CD4-positive, alpha-beta T cell (primary cell): ENCODE data around the gene OGFOD2. TPM values are rescaled to one million over a fixed set of nuclear protein-coding genes. Genes with fewer than 3 reads are reported as not detected.
"Not testable (repeated sequence)": the region's sequence is repeated elsewhere in the genome, so short reads cannot be mapped to it uniquely, and the experiment has no call there.

Experiments used
- ATAC-seq: fragments of 200-7000 bp; cut with Tn5 transposase; one replicate; pipeline ENCODE4 v1.10.0; 2022; ENCODE audit warnings: mild to moderate bottlenecking; ENCODE audit not compliant: poor library complexity
- CTCF ChIA-PET: fragments of 350-600 bp; sonication (Branson Sonifier 250); formaldehyde crosslinking; loops from one replicate; lab custom pipeline; 2021; ENCODE audit warnings: antibody characterized with exemption, inconsistent platforms; lab: Charles Lee
- POLR2A ChIA-PET: fragments of 350-600 bp; sonication (Branson Sonifier 250); formaldehyde crosslinking; loops from one replicate; lab custom pipeline; 2021; ENCODE audit warnings: antibody characterized with exemption, inconsistent platforms; lab: Charles Lee
- DNase-seq, 14 experiments: peaks; one replicate each; pipeline ENCODE4 v3.0.0-alpha.2; 2013 to 2020; ENCODE audit warnings: mixed read lengths in 2 of 14
- H3K27ac ChIP-seq, 2 donors: one replicate each; pipeline versions ENCODE4 v1.5.1 to v1.7.0; 2013; ENCODE audit warnings: low read length in 2 of 2, low read depth in 1 of 2, mild to moderate bottlenecking in 1 of 2
- H3K27me3 ChIP-seq, 2 experiments: 1 replicate in 1 of 2; 2 replicates in 1 of 2; pipeline versions ENCODE4 v1.6.1 to v1.7.0; 2013; ENCODE audit warnings: low read length in 2 of 2, control low read depth in 1 of 2, mild to moderate bottlenecking in 1 of 2, moderate library complexity in 1 of 2; ENCODE audit not compliant: insufficient read depth in 2 of 2, control insufficient read depth in 1 of 2
- H3K36me3 ChIP-seq: one replicate; pipeline ENCODE4 v1.6.1; 2013; ENCODE audit warnings: low read length, control low read depth; ENCODE audit not compliant: insufficient read depth
- H3K4me1 ChIP-seq: one replicate; pipeline ENCODE4 v1.6.1; 2013; ENCODE audit warnings: low read length, control low read depth; ENCODE audit not compliant: insufficient read depth
- H3K4me3 ChIP-seq: one replicate; pipeline ENCODE4 v1.5.1; 2013; ENCODE audit warnings: mild to moderate bottlenecking, low read length, moderate library complexity
- H3K9me3 ChIP-seq, 2 experiments: 1 replicate in 1 of 2; 2 replicates in 1 of 2; pipeline versions ENCODE4 v1.6.1 to v1.7.0; 2013; ENCODE audit warnings: low read length in 2 of 2, mild to moderate bottlenecking in 2 of 2, control low read depth in 1 of 2, moderate library complexity in 1 of 2; ENCODE audit not compliant: control insufficient read depth in 1 of 2, insufficient read depth in 1 of 2
- H3K27ac Mint-ChIP-seq: one replicate; pipeline ENCODE4 v1.8.0; 2020; ENCODE audit warnings: mixed read lengths
- H3K27me3 Mint-ChIP-seq: one replicate; pipeline ENCODE4 v1.8.0; 2021; ENCODE audit warnings: mixed read lengths
- H3K36me3 Mint-ChIP-seq: one replicate; pipeline ENCODE4 v1.8.0; 2021; ENCODE audit warnings: low read depth, mixed read lengths
- H3K4me1 Mint-ChIP-seq: one replicate; pipeline ENCODE4 v1.8.0; 2021; ENCODE audit warnings: low read depth, mixed read lengths
- H3K4me3 Mint-ChIP-seq: one replicate; pipeline ENCODE4 v1.8.0; 2020; ENCODE audit warnings: mild to moderate bottlenecking, mixed read lengths
- H3K9me3 Mint-ChIP-seq: one replicate; pipeline ENCODE4 v1.8.0; 2020; ENCODE audit warnings: mixed read lengths
- CTCF ChIP-seq: fragments of 200-600 bp; IDR thresholded peaks from one replicate; pipeline ENCODE4 v1.8.0; 2022; ENCODE audit warnings: antibody characterized with exemption, mild to moderate bottlenecking
- intact Hi-C, 2 experiments: fragments of 100-400 bp; cut with DNase I in 1 of 2; cut with micrococcal nuclease in 1 of 2; formaldehyde crosslinking; loops; one replicate each; pipeline versions ENCODE4 v1.15.1 to v1.9.0; 2023 to 2025; cut with DNase I, micrococcal nuclease
- total RNA-seq, 174 experiments: library from RNA in 2 of 174; stranded (reverse) in 2 of 174; gene quantifications; one replicate each; pipeline ENCODE4 v1.2.3 and lab custom pipeline; 2021 to 2026

OGFOD2 gene
- total RNA-seq, 2 experiments from 2014 or later, result 12.0 to 14.9 TPM

DNA sequence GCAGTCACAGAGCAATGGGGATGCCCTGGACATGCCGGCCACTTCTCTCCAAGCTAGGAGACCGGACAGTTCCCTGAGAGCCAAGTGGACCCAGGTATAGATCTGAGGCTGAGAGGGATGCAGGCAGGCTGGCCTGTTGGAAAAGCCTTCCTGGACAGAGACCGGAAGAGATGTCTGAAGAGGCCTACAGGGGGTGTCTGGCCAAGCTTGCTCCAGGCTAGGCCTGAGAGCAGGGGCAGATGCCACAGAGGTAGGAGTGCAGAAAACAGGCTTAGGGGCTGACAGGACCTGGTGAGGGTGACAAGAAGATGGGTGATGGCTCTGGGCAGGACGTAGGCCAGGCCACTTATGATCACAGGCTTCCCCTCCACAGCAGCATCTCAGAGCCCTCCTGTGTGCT is 35.6 kb downstream of the OGFOD2 start:
- no peak overlapping the region for H3K27ac ChIP-seq
- H3K4me3 ChIP-seq, result no peak overlapping the region
- no peaks in the 10 kb centered on the region for H3K4me1 Mint-ChIP-seq
- no peak for ATAC-seq
- intact Hi-C loops, result no loop called here
- H3K9me3 ChIP-seq, result no peaks in the 10 kb centered on the region
- H3K36me3 Mint-ChIP-seq, result peaks cover 64% of the 10 kb centered on the region
- no peaks in the 10 kb centered on the region for H3K27me3 Mint-ChIP-seq
- H3K9me3 Mint-ChIP-seq, result no peaks in the 10 kb centered on the region
- no peaks in the 10 kb centered on the region for H3K27me3 ChIP-seq
- CTCF ChIA-PET, result no interaction called here
- no peak for TF ChIP-seq CTCF
- no peaks in the 10 kb centered on the region for H3K4me1 ChIP-seq
- H3K36me3 ChIP-seq, result peaks cover 33% of the 10 kb centered on the region
- H3K27ac Mint-ChIP-seq, result no peak overlapping the region
- DNase-seq, result no peak
- POLR2A ChIA-PET, result no interaction called here
- no peak overlapping the region for H3K4me3 Mint-ChIP-seq

DNA sequence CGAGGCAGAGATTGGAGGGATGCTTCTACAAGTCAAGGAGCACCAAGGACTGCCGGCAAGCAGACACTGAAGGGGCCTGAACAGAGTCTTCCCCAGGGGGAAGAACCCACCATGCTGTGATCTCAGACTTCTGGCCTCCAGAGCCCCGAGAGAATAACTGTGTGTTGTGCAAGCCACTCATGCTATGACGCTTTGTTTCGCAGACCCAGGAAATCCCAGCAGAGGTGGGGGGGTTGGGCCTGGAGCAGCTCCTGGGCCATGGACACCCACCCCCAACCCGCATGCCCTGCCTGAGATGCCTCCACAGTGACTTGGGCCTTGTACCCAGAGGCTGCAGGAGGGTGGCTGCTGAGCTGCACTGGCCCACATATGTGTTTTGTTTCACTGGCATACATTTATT is 36.7 kb downstream of the OGFOD2 start:
- Histone ChIP-seq H3K4me1 (no peaks in the 10 kb centered on the region), H3K4me3 (no peak overlapping the region), H3K36me3 (peaks cover 33% of the 10 kb centered on the region), H3K27me3 (no peaks in the 10 kb centered on the region), H3K9me3 (no peaks in the 10 kb centered on the region), H3K27ac (no peak overlapping the region)
- CTCF ChIA-PET, result no interaction called here
- H3K9me3 Mint-ChIP-seq, result no peaks in the 10 kb centered on the region
- H3K4me1 Mint-ChIP-seq, result no peaks in the 10 kb centered on the region
- DNase-seq, result no peak
- H3K36me3 Mint-ChIP-seq, result peaks cover 63% of the 10 kb centered on the region
- H3K27me3 Mint-ChIP-seq, result no peaks in the 10 kb centered on the region
- POLR2A ChIA-PET, result no interaction called here
- TF ChIP-seq CTCF, result no peak
- no peak overlapping the region for H3K4me3 Mint-ChIP-seq
- no peak for ATAC-seq
- intact Hi-C loops, result no loop called here
- no peak overlapping the region for H3K27ac Mint-ChIP-seq

- ChIA-PET POLR2A (no interaction called here), CTCF (no interaction called here)
- Mint-ChIP-seq H3K27me3 (no peaks in the 10 kb centered on the region), H3K4me3 (no peak overlapping the region), H3K9me3 (no peaks in the 10 kb centered on the region), H3K36me3 (peaks cover 47% of the 10 kb centered on the region), H3K4me1 (peaks cover 5% of the 10 kb centered on the region), H3K27ac (no peak overlapping the region)
- DNase-seq (no peak), ATAC-seq (no peak)
- no peak for TF ChIP-seq CTCF
- Histone ChIP-seq H3K27me3 (no peaks in the 10 kb centered on the region), H3K9me3 (no peaks in the 10 kb centered on the region), H3K36me3 (peaks cover 26% of the 10 kb centered on the region), H3K27ac (no peak overlapping the region), H3K4me3 (no peak overlapping the region), H3K4me1 (no peaks in the 10 kb centered on the region)
- intact Hi-C loops, result no loop called here
Measured at GRCh38 chr12:123013185-123014095, 38.4 kb downstream of the OGFOD2 start.

DNA sequence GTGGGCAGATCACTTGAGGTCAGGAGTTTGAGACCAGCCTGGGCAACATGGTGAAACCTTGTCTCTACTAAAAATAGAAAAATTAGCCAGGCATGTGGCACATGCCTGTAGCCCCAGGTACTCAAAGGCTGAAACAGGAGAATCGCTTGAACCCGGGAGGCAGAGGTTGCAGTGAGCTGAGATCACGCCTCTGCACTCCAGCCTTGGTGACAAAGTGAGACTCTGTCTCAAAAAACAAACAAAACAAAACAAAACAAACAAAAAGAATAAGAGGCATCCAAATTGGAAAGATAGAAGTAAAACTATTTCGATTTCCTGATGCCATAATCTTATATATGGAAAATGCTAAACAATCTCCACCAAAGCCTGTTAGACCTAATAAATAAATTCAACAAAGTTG is 39.4 kb downstream of the OGFOD2 start:
- H3K4me3 Mint-ChIP-seq, H3K9me3 ChIP-seq, H3K4me3 ChIP-seq, H3K27ac ChIP-seq, H3K27ac Mint-ChIP-seq, POLR2A ChIA-PET, H3K27me3 ChIP-seq, H3K27me3 Mint-ChIP-seq, DNase-seq, intact Hi-C loops, CTCF ChIA-PET, H3K9me3 Mint-ChIP-seq, H3K4me1 ChIP-seq, ATAC-seq: not testable (repeated sequence)
- peaks cover 37% of the 10 kb centered on the region for H3K36me3 Mint-ChIP-seq
- H3K36me3 ChIP-seq, result peaks cover 16% of the 10 kb centered on the region
- H3K4me1 Mint-ChIP-seq, result peaks cover 11% of the 10 kb centered on the region
